CD4-positive, alpha-beta memory T cell (primary cell): ENCODE results near the gene FAM83F. TPM values are rescaled to one million over a fixed set of nuclear protein-coding genes. Genes with fewer than 3 reads are reported as not detected.
"Not testable (repeated sequence)": the region's sequence is repeated elsewhere in the genome, so short reads cannot be mapped to it uniquely, and the experiment has no call there.

Experiments used
- CTCF ChIA-PET: fragments of 350-600 bp; sonication (Branson Sonifier 250); formaldehyde crosslinking; loops from one replicate; lab custom pipeline; 2021; ENCODE audit warnings: inconsistent platforms; ENCODE audit not compliant: partially characterized antibody; lab: Charles Lee
- POLR2A ChIA-PET: fragments of 350-600 bp; sonication (Branson Sonifier 250); formaldehyde crosslinking; loops from one replicate; lab custom pipeline; 2021; ENCODE audit not compliant: partially characterized antibody; lab: Charles Lee
- DNase-seq, 5 donors: peaks; one replicate each; pipeline versions ENCODE4 v3.0.0 to v3.0.0-alpha.2; 2020 to 2022; ENCODE audit warnings: mixed read lengths in 1 of 5
- H3K27ac ChIP-seq: one replicate; pipeline ENCODE4 v1.7.0; 2013; ENCODE audit warnings: low read depth, low read length
- H3K27me3 ChIP-seq: 2 replicates; pipeline ENCODE4 v1.7.0; 2013; ENCODE audit warnings: mild to moderate bottlenecking, low read length, moderate library complexity; ENCODE audit not compliant: insufficient read depth
- H3K36me3 ChIP-seq: 2 replicates; pipeline ENCODE4 v1.7.0; 2013; ENCODE audit warnings: mild to moderate bottlenecking, low read length, moderate library complexity; ENCODE audit not compliant: insufficient read depth
- H3K4me1 ChIP-seq: 2 replicates; pipeline ENCODE4 v1.7.0; 2013; ENCODE audit warnings: mild to moderate bottlenecking, low read length, moderate library complexity; ENCODE audit not compliant: insufficient read depth
- H3K4me3 ChIP-seq, 2 donors: one replicate each; pipeline ENCODE4 v1.7.0; 2013; ENCODE audit warnings: low read length in 2 of 2, mild to moderate bottlenecking in 1 of 2
- H3K9me3 ChIP-seq, 2 donors: one replicate each; pipeline ENCODE4 v1.7.0; 2013; ENCODE audit warnings: low read length in 2 of 2, control low read depth in 1 of 2; ENCODE audit not compliant: control insufficient read depth in 1 of 2
- H3K27ac Mint-ChIP-seq, 7 donors: one replicate each; pipeline ENCODE4 v1.8.0; 2020 to 2021; ENCODE audit warnings: mixed read lengths in 7 of 7, mild to moderate bottlenecking in 6 of 7, inconsistent platforms in 3 of 7, moderate library complexity in 3 of 7
- H3K27me3 Mint-ChIP-seq, 2 donors: one replicate each; pipeline ENCODE4 v1.8.0; 2020 to 2021; ENCODE audit warnings: mixed read lengths in 2 of 2
- H3K36me3 Mint-ChIP-seq, 2 donors: one replicate each; pipeline ENCODE4 v1.8.0; 2020 to 2021; ENCODE audit warnings: mixed read lengths in 2 of 2, inconsistent platforms in 1 of 2, mild to moderate bottlenecking in 1 of 2
- H3K4me1 Mint-ChIP-seq, 4 donors: one replicate each; pipeline ENCODE4 v1.8.0; 2020 to 2021; ENCODE audit warnings: mixed read lengths in 4 of 4, mild to moderate bottlenecking in 1 of 4
- H3K4me3 Mint-ChIP-seq, 8 donors: one replicate each; pipeline ENCODE4 v1.8.0; 2020 to 2021; ENCODE audit warnings: mixed read lengths in 8 of 8, mild to moderate bottlenecking in 7 of 8, moderate library complexity in 6 of 8, inconsistent platforms in 3 of 8
- H3K9me3 Mint-ChIP-seq, 8 donors: one replicate each; pipeline ENCODE4 v1.8.0; 2020 to 2021; ENCODE audit warnings: mixed read lengths in 8 of 8, mild to moderate bottlenecking in 5 of 8, inconsistent platforms in 3 of 8, moderate library complexity in 1 of 8
- intact Hi-C: fragments of 100-400 bp; cut with micrococcal nuclease; formaldehyde crosslinking; loops from one replicate; pipeline ENCODE4 v1.15.1; 2023
- polyA plus RNA-seq, 2 donors: library from polyadenylated mRNA; unstranded; fragments of 300-500 nt; fragmentation: Illumina TruSeq; gene quantifications; one replicate each; pipeline ENCODE4 v1.2.3, GENCODE V29; 2021
- total RNA-seq, 2 experiments: library from RNA; stranded (reverse); gene quantifications; one replicate each; pipeline ENCODE4 v1.2.3, GENCODE V29; 2021

The FAM83F gene
- total and polyA plus RNA-seq, 4 experiments from 2014 or later, result 0.29 TPM; not detected in 3

GRCh38 chr22:40022536-40023240 is 27.9 kb downstream of the FAM83F start:
- Mint-ChIP-seq H3K4me3 (no peak overlapping the region), H3K27me3 (peaks cover 0 to 1% of the 10 kb centered on the region in 2 donors), H3K27ac (no peak overlapping the region), H3K9me3 (no peaks in the 10 kb centered on the region), H3K36me3 (no peaks in the 10 kb centered on the region), H3K4me1 (peaks cover 0 to 2% (median 0%) of the 10 kb centered on the region in 4 donors)
- H3K4me1 ChIP-seq, result no peaks in the 10 kb centered on the region
- ChIA-PET CTCF (interaction anchor here (2.7 to 11.2 kb wide), 6 partner anchors 80 to 485 kb away, joined by 18 to 179 read pairs (median 27); partner anchors contain the start of gene ADSL), POLR2A (no interaction called here)
- H3K27me3 ChIP-seq, result no peaks in the 10 kb centered on the region
- no peak overlapping the region for H3K27ac ChIP-seq
- no peaks in the 10 kb centered on the region for H3K36me3 ChIP-seq
- no peaks in the 10 kb centered on the region for H3K9me3 ChIP-seq
- no peak overlapping the region for H3K4me3 ChIP-seq
- DNase-seq, result no peak
- intact Hi-C loops, result loop anchor here (10.0 kb wide), 1 partner anchor 78 kb away; no protein-coding TSS in a partner anchor

GRCh38 chr22:40023341-40023841 is 28.6 kb downstream of the FAM83F start:
- Mint-ChIP-seq H3K4me1 (peaks cover 0 to 2% (median 0%) of the 10 kb centered on the region in 4 donors), H3K27me3 (peaks cover 0 to 1% of the 10 kb centered on the region in 2 donors), H3K27ac (no peak overlapping the region), H3K4me3 (no peak overlapping the region), H3K9me3 (no peaks in the 10 kb centered on the region), H3K36me3 (no peaks in the 10 kb centered on the region)
- POLR2A ChIA-PET, result interaction anchor here (2.3 kb wide), 1 partner anchor 21 kb away, joined by 8 read pairs; no protein-coding TSS in a partner anchor
- Histone ChIP-seq H3K27me3 (no peaks in the 10 kb centered on the region), H3K27ac (no peak overlapping the region), H3K4me1 (no peaks in the 10 kb centered on the region), H3K4me3 (no peak overlapping the region), H3K36me3 (no peaks in the 10 kb centered on the region), H3K9me3 (no peaks in the 10 kb centered on the region)
- CTCF ChIA-PET, result interaction anchor here (1.5 to 11.2 kb wide), 20 partner anchors 13 to 540 kb away, joined by 3 to 179 read pairs (median 14); partner anchors contain the start of gene ADSL
- DNase-seq, result no peak
- intact Hi-C loops, result loop anchor here (10.0 kb wide), 1 partner anchor 79 kb away; no protein-coding TSS in a partner anchor

GRCh38 chr22:40024201-40025061 is 29.7 kb downstream of the FAM83F start:
- H3K27me3 Mint-ChIP-seq, result peaks cover 0 to 1% of the 10 kb centered on the region in 2 donors
- Histone ChIP-seq H3K27ac (no peak overlapping the region), H3K4me3 (no peak overlapping the region), H3K9me3 (no peaks in the 10 kb centered on the region), H3K36me3 (no peaks in the 10 kb centered on the region), H3K4me1 (no peaks in the 10 kb centered on the region), H3K27me3 (no peaks in the 10 kb centered on the region)
- DNase-seq, result peak in 4 of 5 donors; percentile 41 to 48 (median 47)
- H3K4me1 Mint-ChIP-seq, result peaks cover 0 to 2% (median 0%) of the 10 kb centered on the region in 4 donors
- ChIA-PET CTCF (interaction anchor here (0.7 to 11.2 kb wide), 71 partner anchors 8 to 756 kb away, joined by 3 to 179 read pairs (median 4); partner anchors contain the start of genes ADSL, ENTHD1 and TAB1), POLR2A (interaction anchor here (0.6 to 2.3 kb wide), 9 partner anchors 15 to 505 kb away, joined by 3 to 21 read pairs (median 3); partner anchors contain the start of genes ATF4 and RPS19BP1)
- no peak overlapping the region for H3K27ac Mint-ChIP-seq
- intact Hi-C loops, result loop anchor here (1.0 to 10.0 kb wide), 6 partner anchors 80 to 531 kb away; no protein-coding TSS in a partner anchor
- no peaks in the 10 kb centered on the region for H3K36me3 Mint-ChIP-seq
- H3K4me3 Mint-ChIP-seq, result no peak overlapping the region
- H3K9me3 Mint-ChIP-seq, result no peaks in the 10 kb centered on the region

GRCh38 chr22:40025062-40025379 is 30.3 kb downstream of the FAM83F start:
- not testable (repeated sequence) for H3K9me3 Mint-ChIP-seq, H3K4me3 Mint-ChIP-seq, H3K27ac ChIP-seq, H3K27me3 Mint-ChIP-seq, H3K4me1 Mint-ChIP-seq, H3K9me3 ChIP-seq, H3K27me3 ChIP-seq, H3K36me3 ChIP-seq, DNase-seq, H3K4me3 ChIP-seq, H3K36me3 Mint-ChIP-seq, H3K27ac Mint-ChIP-seq, H3K4me1 ChIP-seq
- ChIA-PET CTCF (interaction anchor here (0.7 to 11.2 kb wide), 68 partner anchors 8 to 756 kb away, joined by 3 to 179 read pairs (median 4); partner anchors contain the start of genes ADSL, ENTHD1 and TAB1), POLR2A (interaction anchor here (0.7 to 2.3 kb wide), 8 partner anchors 15 to 505 kb away, joined by 3 to 21 read pairs (median 3); partner anchors contain the start of genes ATF4 and RPS19BP1)
- intact Hi-C loops, result loop anchor here (1.0 to 10.0 kb wide), 2 partner anchors 80 to 129 kb away; no protein-coding TSS in a partner anchor

- no peaks in the 10 kb centered on the region for H3K36me3 Mint-ChIP-seq
- Histone ChIP-seq H3K27ac (no peak overlapping the region), H3K4me1 (peaks cover 3% of the 10 kb centered on the region), H3K27me3 (no peaks in the 10 kb centered on the region), H3K9me3 (no peaks in the 10 kb centered on the region), H3K36me3 (no peaks in the 10 kb centered on the region), H3K4me3 (no peak overlapping the region)
- no peak overlapping the region for H3K4me3 Mint-ChIP-seq
- no peak overlapping the region for H3K27ac Mint-ChIP-seq
- H3K9me3 Mint-ChIP-seq, result no peaks in the 10 kb centered on the region
- ChIA-PET CTCF (interaction anchor here (0.9 to 11.2 kb wide), 23 partner anchors 10 to 686 kb away, joined by 3 to 179 read pairs (median 10); no protein-coding TSS in a partner anchor), POLR2A (interaction anchor here (1.0 to 2.1 kb wide), 2 partner anchors 14 to 491 kb away, joined by 3 to 21 read pairs; no protein-coding TSS in a partner anchor)
- H3K4me1 Mint-ChIP-seq, result peaks cover 0 to 4% (median 2%) of the 10 kb centered on the region in 4 donors
- intact Hi-C loops, result loop anchor here (1.0 to 10.0 kb wide), 2 partner anchors 81 to 130 kb away; no protein-coding TSS in a partner anchor
- H3K27me3 Mint-ChIP-seq, result no peaks in the 10 kb centered on the region
- no peak for DNase-seq
These were observed 31.1 kb downstream of the FAM83F start for GRCh38 chr22:40025856-40026255.

GRCh38 chr22:40026641-40027040 is 31.9 kb downstream of the FAM83F start:
- CTCF ChIA-PET, result interaction anchor here (1.2 to 11.2 kb wide), 5 partner anchors 130 to 497 kb away, joined by 4 to 179 read pairs (median 23); no protein-coding TSS in a partner anchor
- Histone ChIP-seq H3K4me3 (no peak overlapping the region), H3K9me3 (no peaks in the 10 kb centered on the region), H3K36me3 (no peaks in the 10 kb centered on the region), H3K4me1 (peaks cover 4% of the 10 kb centered on the region), H3K27me3 (no peaks in the 10 kb centered on the region), H3K27ac (no peak overlapping the region)
- Mint-ChIP-seq H3K27ac (no peak overlapping the region), H3K9me3 (no peaks in the 10 kb centered on the region), H3K4me1 (peaks cover 0 to 5% (median 2%) of the 10 kb centered on the region in 4 donors), H3K27me3 (no peaks in the 10 kb centered on the region), H3K4me3 (no peak overlapping the region), H3K36me3 (no peaks in the 10 kb centered on the region)
- DNase-seq, result no peak
- intact Hi-C loops, result loop anchor here (10.0 kb wide), 1 partner anchor 82 kb away; no protein-coding TSS in a partner anchor
- POLR2A ChIA-PET, result interaction anchor here (0.6 kb wide), 1 partner anchor 308 kb away, joined by 3 read pairs; no protein-coding TSS in a partner anchor
